Activated CD4-positive, alpha-beta T cell treated with anti-CD3 and anti-CD28 coated beads, Interleukin-2, Interleukin-6, amounts not matched to agents 100 ng/mL and 50 ng/mL, durations not matched to agents 16 hours and 8 hours (primary cell): ENCODE data around the gene NAGA.
"Not testable (repeated sequence)": the region's sequence is repeated elsewhere in the genome, so short reads cannot be mapped to it uniquely, and the experiment has no call there.

Experiments
- DNase-seq: peaks from one replicate; pipeline ENCODE4 v3.0.0-alpha.2; 2020

Gene NAGA

DNA sequence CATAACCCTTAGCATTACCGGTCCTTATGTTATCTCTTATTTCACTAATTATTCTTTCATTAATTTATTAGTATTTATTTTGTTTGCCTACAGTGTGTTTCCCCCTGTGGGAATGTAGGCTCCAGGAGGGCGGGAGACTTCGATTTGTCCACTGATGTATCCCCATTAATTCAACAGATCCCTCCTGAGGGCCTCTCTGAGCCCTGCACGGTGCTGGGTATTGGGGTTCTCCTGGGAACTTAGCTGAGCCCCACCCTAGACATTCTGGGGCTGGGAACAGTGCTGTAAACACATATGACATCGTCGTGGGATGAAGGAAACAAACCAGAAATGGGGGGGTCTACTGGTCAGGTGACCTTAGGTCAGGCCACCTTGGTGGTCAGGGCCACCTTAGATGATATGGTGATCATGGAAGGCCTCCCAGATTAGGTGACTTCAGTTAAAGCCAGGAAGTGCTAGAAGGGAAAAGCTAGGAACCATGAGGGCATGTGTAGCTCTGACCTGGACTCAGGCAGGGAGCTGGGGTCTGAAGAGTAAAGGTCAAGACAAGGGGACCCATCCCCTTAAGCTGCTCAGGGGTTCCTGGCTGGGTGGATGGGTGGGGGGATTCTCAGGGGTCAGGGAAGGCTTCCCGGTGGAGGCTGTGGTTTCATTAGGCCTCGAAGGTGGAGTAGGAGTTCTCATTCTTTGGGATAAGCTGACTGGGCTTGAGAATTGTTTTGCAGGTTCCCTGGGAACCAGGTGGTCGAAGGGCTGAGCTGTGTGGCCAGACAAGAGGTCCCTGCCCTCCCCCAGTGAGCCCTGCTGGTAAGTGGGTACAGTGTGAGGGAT is 4.4 kb upstream of the NAGA start:
- DNase-seq: no peak

DNA sequence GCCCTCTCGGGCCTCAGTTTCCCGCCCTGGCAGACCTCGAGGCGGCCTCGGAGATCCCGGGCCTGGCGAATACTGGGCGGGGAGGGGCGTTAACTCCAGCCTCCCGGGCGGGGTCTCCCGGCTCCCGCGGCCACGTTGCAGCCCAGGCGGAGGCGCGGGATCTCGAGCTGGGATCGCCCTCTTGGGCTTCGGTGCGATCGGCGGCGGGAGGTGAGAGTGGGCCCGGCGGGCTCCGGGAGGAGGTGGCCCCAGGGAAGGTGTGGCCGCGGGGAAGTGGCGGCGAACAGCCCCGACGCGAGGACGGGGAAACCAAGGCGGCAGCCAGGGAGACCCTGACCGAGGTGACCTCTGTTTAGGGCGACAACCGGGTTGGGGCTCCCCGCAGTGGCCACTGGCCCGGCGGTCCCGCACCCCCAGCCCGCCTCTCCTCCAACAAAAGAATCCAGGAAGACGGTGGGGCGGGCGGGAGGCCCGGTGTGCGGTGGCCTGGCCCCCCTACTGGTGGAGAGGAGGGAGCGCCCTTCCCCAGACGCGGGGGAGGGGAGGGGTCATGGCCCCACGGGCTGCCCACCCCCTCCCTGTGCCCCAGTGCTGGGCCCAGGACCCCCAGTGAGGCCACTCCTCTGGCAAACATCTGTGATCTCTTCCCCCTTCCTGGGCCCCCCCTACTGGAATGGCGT is 3.7 kb upstream of the NAGA start, which contains the start of gene PHETA2:
PHETA2 (plus strand) TSS at position 117 of the 680 bp plus-strand sequence. CDS start 3,046 bp downstream, outside the sequence.
- DNase-seq: peak; percentile 43

DNA sequence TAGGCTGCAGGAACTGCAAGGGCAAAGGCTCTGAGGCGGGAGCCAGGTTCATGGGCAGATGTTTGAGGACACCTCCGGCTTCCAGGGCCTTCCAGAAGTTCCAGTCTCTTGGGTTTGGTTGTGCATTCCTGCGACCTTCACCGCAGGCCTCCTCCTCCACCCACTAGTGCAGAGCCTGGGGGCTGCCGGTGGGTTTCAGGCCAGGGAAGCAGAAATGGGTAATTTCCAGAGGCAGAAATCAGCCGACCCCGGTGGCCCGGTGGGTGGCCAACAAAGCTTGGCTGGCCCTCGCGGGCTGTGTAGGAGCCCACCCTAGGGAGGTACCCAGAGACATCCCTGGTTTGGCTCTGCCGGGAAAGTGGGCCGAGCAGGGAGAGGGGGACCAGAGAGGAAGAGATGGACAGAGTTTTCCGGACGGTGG is 3.0 kb upstream of the NAGA start:
- DNase-seq: no peak

DNA sequence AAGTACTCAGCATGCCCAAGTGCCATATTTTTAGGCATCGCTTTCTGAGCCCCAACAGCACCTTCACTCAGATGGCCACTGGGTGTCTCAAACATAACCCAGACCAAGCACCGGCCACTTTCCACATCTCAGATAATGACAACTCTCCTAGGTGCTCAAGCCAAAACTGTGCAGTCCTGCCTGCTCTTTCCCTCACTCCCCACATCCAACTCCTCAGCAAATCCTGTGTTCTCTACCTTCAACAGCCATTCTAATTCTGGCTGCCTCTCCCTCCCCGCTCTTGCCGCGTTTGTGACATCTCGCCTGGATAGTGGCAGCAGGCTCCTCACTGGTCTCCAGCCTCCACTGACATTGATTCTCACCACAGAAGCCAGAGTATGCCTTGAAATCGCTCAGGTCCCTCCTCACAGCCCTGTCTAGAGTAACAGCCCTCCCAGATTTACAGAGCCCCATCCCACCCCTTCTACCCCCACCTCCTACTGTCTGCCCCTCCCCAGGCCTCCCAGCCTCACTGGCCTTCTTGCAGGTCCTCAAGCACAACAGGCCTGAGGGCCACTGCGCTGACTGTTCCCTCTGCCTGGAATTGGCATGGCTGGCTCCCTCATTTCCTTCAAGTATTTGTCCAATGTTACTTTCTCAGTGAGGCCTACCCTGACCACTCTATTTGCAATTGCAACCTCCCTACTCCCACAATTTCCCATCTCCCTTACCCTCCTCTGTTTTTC is 2.2 kb upstream of the NAGA start:
- DNase-seq: no peak

DNA sequence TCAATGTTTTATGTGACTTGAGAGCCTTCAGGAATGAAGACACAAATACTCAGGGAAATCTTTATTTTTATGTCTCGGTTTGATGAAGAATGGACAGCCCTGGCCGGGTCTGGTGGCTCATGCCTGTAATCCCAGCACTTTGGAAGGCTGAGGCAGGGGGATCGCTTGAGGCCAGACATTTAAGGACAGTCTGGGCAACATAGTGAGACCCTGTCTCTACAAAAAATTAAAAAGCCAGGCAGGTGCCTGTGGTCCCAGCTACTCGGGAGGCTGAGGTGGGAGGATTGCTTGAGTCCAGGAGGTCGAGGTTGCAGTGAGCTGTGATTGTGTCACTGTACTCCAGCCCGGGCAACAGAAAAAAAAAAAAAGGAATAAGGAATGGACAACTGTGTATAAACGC is 896 bp upstream of the NAGA start:
- not testable (repeated sequence) for DNase-seq

DNA sequence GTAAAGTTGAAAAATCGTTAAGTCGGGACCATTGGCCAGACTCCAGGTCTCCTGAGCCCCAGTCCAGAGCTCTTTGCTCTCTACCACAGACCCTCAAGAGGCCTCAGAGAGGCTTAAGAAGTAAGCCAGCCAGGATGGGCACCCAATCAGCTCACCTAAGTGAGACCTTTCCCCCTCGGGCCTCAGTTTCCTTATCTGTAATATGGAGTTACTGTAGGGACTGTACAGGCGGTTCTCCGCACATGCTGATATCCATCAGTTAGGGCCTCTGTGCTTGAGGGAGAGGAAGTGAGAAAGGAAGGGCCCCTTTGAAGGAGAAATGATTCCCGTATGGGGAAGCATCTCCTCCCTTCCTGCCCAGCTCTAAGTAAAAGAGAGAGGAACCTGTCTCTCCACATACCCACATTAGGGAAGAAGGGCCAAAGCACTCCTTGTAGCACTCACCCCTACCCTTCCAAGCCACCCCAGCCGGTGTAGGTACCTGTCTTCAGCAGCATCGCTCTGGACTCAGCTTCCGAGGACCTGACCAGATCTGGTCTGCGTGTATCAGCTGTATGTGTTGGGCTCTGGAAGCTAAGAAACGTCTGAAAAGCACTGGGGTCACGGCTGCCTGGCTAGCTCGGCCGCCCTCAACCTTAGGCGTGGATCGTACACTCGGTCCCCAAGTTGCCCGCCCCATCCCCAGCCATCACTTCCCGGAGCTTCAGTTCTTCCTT is 653 bp downstream of the NAGA start:
- no peak for DNase-seq

DNA sequence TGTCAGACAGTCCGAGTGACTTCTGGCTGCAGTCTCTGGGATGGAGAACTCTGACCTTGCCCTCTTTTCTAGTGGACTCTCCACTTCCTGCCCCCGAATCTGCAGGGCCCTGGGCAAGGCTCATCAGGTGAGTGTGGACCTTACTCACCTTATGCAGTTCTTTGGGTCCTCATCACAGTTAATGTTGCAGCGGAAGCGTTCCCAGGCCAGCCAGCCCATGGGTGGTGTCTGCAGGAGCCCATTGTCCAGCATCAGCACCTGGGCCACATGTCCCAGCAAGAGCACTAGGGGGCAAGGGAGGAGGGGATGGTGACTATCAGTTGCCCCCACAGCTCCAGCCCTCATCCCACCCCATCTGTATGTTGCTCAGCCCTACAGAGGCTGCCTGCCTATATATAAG is 2.3 kb downstream of the NAGA start:
- no peak for DNase-seq

DNA sequence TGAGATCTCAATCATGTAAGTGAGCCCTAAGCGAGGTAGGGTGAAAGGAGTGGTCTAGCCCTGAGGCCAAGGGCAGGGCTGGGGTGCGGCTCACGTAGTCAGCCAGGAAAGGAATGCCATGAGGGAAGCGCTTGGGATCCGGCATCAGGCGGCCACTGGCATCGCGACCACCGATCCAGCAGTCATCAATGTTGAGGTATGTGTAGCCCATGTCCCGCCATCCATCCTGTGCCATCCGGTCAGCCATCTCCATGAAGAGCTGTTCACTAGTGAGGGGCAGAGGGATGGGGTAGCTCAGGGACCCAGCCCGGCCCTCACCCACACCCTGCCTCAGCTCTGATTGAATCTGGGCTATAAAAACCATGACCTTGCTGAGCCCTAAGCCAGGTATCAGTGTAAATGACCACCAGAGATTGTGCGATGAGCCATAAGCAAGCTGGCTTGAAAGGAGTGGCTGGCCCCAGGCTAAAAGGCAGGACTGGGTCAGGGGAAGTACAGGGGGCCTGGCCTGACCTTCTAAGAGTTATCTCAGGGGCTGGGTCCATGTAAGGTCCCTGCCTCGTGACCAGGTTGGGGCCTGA is 2.9 kb downstream of the NAGA start:
- DNase-seq: no peak

DNA sequence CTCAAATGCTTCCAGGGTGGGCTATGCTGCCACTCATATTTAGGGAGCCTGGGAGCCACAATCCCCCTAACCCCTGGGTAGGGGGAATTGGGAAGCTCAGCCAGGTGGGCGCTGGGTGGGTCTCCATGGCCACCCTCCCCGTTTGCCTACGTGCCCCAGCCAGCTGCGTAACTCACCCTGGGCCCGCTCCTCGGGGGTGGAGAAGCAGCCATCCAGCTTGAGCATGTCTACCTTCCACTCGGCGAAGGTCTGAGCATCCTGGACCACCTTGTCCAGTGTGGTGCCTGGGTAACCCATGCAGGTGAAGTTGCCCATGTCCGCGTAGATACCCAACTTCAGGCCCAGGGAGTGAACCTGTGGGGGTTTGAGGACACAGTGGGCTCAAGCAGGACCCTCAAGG is 3.7 kb downstream of the NAGA start:
- DNase-seq: no peak

DNA sequence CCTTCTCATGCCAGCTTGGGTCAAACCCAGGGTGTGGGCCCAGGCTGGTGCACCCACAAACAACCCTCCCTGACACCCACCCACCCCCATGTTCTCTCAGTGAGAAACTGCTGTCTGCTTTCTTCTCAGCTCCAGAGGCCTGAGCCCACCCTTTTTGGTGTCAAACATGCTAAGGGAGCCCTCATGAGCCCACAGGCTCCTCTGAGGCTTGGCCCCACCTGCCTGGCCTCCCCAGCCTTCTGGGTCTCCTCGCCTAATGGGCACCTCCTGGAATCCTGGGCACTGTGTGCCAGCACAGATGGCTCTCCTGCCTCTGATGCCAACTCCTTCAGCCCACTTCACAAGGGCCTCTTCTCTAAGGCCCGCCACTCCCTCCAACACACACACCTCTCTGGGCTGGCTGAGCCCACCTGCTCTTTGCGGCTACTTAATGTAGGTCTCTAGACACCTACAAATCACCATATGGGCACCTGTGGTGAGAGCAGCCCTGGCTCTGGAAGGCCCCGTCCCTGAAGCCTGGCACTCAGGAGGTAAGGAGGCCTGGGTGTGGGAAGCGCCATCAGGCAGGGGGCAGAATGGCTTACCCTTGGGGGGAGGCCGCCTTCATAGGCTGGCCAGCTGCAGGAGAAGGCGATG is 4.4 kb downstream of the NAGA start:
- DNase-seq: no peak

DNA sequence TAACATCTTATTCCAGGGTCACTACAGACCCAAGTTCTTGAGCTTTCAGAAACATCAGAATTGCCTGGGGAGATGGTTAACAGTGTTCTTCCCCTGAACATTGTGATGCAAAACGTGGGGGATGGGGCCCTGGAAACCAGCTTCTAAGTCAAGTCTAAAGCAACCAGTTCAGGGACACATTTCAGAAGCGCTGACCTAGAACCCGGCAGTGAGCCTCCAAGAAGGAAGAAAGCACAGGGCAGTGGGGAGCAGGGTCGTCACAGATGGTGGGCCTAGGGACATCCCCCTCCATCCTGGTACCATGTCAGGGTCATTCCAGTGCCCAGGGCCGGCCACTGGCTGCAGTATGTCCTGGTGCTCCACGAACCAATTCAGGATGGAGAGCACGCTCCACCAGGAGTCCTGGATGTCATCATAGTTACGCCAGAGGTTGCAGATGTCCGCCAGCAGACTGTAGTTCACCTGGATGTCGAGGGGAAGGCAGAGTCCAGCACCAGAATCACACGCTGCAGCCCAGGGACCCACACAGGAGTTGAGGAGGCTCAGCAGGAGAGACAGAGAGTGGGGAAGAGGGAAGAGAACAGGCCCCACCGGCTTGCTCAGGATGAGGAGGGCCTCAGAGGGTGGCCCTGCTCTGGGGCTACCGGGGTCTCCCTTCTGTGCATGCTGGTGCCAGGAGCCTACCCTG is 5.0 kb downstream of the NAGA start:
- no peak for DNase-seq

DNA sequence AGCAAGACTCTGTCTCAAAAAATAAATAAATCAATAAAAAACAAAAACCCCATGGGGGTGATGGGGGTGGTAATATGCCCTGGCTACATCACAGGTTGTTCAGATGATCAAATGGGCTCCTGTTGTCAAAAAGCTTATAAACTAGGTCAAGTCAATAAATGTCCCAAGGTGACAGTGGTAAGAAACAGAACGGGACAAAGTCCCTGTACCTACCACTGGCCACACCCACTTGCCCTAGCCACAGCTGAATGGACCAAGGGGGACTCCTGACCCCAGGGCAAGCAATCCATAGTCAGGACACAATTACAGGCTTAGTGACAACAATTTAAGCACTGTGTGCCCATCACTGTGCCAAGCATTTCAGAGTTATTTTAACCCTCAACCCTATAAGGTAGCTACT is 6.0 kb downstream of the NAGA start:
- DNase-seq: no peak

DNA sequence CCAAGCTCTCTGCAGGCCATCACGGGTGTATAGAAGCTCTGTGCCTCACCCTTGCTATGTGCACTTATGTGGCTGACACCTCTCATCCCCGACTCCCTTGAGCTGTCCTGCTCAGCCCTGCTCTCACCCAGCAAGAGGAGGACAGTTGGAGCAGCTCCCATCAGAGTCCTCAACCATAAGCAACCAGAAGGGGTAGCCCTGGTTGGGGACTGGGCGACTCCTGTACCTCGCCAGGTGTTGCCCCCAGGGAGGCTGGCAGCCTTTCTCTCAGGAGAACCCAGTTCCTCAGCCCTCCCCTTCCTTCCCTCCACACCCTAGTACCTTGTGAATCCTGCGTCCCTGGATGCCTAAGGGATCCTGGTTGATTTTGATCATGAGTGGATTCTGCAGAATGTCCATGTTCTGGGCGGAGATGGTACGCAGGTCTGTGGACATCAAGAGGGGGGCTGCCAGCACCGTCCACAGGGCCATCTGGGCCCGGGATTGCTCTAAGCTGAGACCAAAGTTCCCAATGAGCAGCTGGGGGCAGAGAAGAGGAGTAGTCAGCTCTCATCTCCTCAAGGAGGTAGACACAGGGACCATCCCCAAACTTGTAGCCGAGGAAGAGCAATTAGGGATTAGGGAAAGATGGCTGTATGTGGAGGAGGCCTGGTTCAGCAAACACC is 8.0 kb downstream of the NAGA start:
- DNase-seq: no peak

DNA sequence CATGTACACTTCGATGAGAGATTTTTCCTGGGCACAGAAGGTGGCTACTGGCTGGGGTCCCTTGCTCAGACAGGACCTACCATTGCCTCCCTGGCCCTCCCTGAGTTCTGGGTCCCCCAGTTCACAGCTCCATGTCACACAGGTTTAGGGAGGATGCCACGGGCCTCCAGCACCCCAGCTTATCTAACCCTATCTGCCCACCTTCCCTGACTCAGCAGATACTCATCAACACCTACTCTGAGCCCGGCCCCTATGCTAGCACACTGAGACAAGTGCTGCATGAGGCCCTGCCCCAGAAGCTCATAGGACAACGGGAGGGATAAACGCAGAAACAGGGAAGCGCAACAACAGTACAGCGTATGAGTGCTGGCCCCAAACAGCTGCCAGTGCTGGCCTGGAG is 9.6 kb downstream of the NAGA start:
- DNase-seq: no peak

DNA sequence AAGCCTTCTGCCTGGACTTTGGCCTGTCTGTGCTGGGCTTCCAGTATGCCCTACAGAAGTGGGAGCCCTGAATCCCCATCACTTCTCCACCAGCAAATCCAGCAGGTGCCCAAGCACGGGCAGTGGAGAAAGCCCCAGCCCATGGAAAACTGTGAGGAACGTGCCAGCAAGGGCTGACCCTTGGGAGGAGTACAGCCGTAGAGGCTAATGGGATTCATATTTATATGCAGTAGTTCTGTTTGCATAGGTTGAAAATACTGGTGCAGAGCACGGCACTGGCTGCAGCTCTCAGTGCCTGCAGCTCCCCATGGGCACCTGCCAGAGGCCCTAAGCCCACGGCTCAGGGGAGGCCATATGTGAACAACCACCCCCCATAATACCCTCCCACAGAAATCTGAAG is 10.1 kb downstream of the NAGA start:
- DNase-seq: no peak

DNA sequence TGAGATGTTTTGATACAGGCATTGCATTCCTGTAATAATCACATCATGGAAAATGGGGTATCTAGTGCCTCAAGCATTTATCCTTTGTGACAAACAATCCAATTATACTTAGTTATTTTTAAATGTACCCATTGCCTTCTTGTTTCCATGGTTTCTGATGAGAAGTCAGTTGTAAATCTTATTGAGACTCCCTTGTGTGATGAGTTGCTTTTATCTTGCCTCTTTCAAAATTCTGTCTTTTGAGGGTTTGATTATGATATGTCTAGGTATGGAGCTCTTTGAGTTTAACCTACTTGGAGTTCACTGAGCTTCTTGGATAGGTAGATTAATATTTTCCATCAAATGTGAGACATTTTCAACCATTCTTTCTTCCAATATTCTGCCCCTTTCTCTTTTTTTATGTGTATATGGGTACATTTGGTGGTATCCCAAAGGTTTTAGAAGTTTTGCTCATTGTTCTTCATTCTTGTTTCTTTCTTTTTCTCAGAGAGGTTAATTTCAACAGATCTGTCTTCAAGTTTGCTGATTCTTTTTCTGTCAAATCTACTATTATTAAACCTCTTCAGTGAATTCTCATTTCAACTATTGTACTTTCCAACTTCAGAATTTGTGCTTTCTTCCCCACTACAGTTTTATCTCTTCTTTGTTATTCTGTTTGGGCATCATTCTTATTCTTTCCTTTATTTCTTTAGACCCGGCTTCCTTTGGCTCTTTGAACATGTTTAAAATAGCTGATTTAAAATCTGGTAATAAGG is 13.7 kb downstream of the NAGA start:
- DNase-seq: no peak

DNA sequence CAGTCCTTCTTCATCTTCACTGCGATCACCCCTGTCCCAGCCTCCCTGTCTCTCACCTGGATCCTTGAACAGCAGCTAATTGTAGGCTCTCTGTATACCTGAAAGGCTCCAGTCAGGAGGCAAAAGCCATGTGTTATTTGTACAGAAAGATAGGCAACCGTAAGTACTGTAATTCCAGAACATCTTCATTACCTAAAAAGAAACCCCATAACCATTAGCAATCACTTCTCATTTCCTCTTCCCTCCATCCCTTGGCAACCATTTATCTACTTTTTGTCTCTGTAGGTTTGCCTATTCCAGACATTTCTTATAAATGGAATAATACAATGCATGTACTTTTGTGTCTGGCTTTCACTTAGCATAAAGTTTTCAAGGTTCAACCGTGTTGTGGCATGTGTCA is 17.8 kb downstream of the NAGA start:
- DNase-seq: no peak

DNA sequence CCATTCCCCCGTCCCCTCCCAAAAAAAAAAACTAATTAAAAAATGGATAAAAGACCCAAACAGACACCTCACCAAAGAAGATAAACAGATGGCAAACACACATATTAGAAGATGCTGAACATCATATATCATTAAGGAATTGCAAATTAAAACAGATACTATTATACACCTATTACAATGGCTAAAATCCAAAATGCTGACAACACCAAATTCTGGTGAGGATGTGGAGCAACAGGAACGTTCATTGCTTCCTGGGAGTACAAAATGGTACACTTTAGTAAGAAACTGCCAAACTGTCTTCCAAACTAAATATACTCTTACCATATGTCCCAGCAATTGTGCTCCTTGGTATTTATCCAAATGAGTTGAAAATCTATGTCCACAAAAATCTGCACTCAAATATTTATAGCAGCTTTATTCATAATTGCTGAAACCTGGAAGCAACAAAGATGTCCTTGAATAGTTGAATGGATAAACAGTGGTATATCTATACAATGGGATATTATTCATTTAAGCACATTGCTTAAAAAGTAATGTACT is 19.9 kb downstream of the NAGA start:
- DNase-seq: no peak

DNA sequence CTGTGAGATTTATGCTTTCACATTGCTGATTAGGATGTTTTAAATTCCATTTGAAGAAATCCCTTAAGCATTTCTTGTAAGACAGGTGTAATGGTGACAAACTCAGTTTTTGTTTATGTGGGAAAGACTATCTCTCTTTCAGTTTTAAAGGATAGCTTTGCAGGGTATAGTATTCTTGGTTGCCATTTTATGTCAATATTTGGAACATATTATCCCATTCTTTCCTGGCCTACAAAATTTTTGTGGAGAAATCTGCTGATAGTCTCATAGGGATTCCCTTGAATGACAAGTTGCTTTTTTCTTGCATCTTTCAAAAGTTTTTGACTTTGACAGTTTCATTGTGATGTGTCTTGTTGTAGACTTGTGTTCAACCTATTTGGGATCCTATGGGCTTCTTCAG is 28.8 kb downstream of the NAGA start:
- no peak for DNase-seq

DNA sequence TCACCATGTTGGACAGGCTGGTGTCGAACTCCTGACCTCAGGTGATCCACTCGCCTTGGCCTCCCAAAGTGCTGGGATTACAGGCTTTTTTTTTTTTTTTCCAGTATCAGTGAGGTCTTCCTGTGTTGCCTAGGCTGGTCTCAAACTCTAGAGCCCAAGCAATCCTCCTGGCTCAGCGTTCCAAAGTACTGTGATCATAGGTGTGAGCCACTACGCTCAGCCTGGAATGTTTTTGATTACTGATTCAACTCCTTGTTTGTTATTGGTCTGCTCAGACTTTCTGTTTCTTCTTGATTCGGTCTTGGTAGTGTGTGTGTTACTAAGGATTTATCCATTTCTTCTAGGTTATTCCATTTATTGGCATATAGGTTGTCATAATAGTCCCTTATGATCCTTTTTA is 31.3 kb downstream of the NAGA start:
- no peak for DNase-seq
